GM12878 (cell line): ENCODE results near the gene RHNO1. TPM values are rescaled to one million over a fixed set of nuclear protein-coding genes. Genes with fewer than 3 reads are reported as not detected.
A peak's percentile ranks its signal among the peaks of the same experiment; 100 is the strongest.

Experiments
- ATAC-seq: fragments of 200-7000 bp; cut with Tn5 transposase; 3 replicates; pipeline ENCODE4 v1.9.1; 2020; ENCODE audit warnings: mild to moderate bottlenecking, moderate library complexity
- BruUV-seq: library from RNA; stranded (reverse); fragments of 400-500 nt; replicated peaks from 2 replicates; lab custom pipeline; 2021; lab: Mats Ljungman, UMichigan
- CTCF ChIA-PET: fragments of 300-600 bp; sonication (Branson Sonifier 250); formaldehyde crosslinking; extraction: SDS; loops from one replicate; lab custom pipeline; 2021; ENCODE audit warnings: inconsistent platforms; lab: Yijun Ruan, JAX
- POLR2A ChIA-PET: fragments of 350-600 bp; formaldehyde crosslinking; extraction: SDS; loops from one replicate; lab custom pipeline; 2021; ENCODE audit warnings: inconsistent platforms; lab: Charles Lee
- RAD21 ChIA-PET: fragments of 300-600 bp; sonication (Branson Sonifier 250); formaldehyde crosslinking; loops from one replicate; lab custom pipeline; 2023; ENCODE audit warnings: antibody characterized with exemption; ENCODE audit not compliant: unreplicated experiment; lab: Charles Lee
- SMC1A ChIA-PET: fragments of 300-600 bp; sonication (Branson Sonifier 250); formaldehyde crosslinking; loops from one replicate; lab custom pipeline; 2023; ENCODE audit not compliant: unreplicated experiment, uncharacterized antibody; lab: Charles Lee
- DNase-seq: peaks from one replicate; pipeline ENCODE4 v3.0.0-alpha.2; 2011; ENCODE audit warnings: low read depth, low spot score
- FAIRE-seq: peaks from 3 replicates; lab custom pipeline; 2011; peaks lifted over from hg19 to GRCh38; lab: Jason Lieb, UNC
- H2AFZ ChIP-seq: 2 replicates; pipeline ENCODE4 v1.6.0; 2011; ENCODE audit warnings: low read depth, low read length, control low read depth; ENCODE audit not compliant: control insufficient read depth
- H3K27ac ChIP-seq: 2 replicates; pipeline ENCODE4 v1.5.1; 2011; ENCODE audit warnings: control low read depth; ENCODE audit not compliant: control insufficient read depth, insufficient read depth
- H3K27me3 ChIP-seq, 2 experiments: replicated peaks in 1 of 2; 2 replicates each; pipeline versions ENCODE4 v1.6.0 to v1.6.1; 2011; ENCODE audit warnings: low read length in 1 of 2; ENCODE audit not compliant: control insufficient read depth in 2 of 2, insufficient read depth in 2 of 2
- H3K36me3 ChIP-seq, 2 experiments: 2 replicates each; pipeline ENCODE4 v1.5.1; 2011; ENCODE audit warnings: low read length in 1 of 2; ENCODE audit not compliant: control insufficient read depth in 2 of 2, insufficient read depth in 2 of 2
- H3K4me1 ChIP-seq: 2 replicates; pipeline ENCODE4 v1.6.1; 2011; ENCODE audit warnings: mild to moderate bottlenecking, low read length, moderate library complexity, mixed read lengths; ENCODE audit not compliant: control insufficient read depth, insufficient read depth
- H3K4me2 ChIP-seq: 2 replicates; pipeline ENCODE4 v1.6.0; 2011; ENCODE audit warnings: control low read depth; ENCODE audit not compliant: control insufficient read depth, insufficient read depth
- H3K4me3 ChIP-seq: fragments of 200-600 bp; sonication (generic); 2 replicates; pipeline ENCODE4 v1.5.1; 2016
- H3K79me2 ChIP-seq: 2 replicates; pipeline ENCODE4 v1.6.0; 2011; ENCODE audit warnings: low read length; ENCODE audit not compliant: control insufficient read depth, insufficient read depth
- H3K9ac ChIP-seq: 2 replicates; pipeline ENCODE4 v1.8.0; 2011; ENCODE audit warnings: low read length, control low read depth, mixed read lengths; ENCODE audit not compliant: control insufficient read depth, insufficient read depth
- H3K9me3 ChIP-seq: replicated peaks from 3 replicates; pipeline ENCODE4 v1.5.1; 2011; ENCODE audit warnings: mild to moderate bottlenecking, low read length; ENCODE audit not compliant: control insufficient read depth, insufficient read depth
- H4K20me1 ChIP-seq: 2 replicates; pipeline ENCODE4 v1.6.0; 2011; ENCODE audit not compliant: control insufficient read depth, insufficient read depth
- CBFB ChIP-seq: IDR thresholded peaks from 2 replicates; pipeline ENCODE4 v1.6.1; 2016; ENCODE audit warnings: antibody characterized with exemption, low read depth
- CBX5 ChIP-seq: sonication (generic); IDR thresholded peaks from 2 replicates; pipeline ENCODE4 v1.6.1; 2016; ENCODE audit warnings: low read depth, moderate library complexity, mild to moderate bottlenecking, inconsistent platforms
- EZH2 ChIP-seq: IDR thresholded peaks from 2 replicates; pipeline ENCODE4 v1.6.1; 2012; ENCODE audit warnings: low read depth, mild to moderate bottlenecking, control low read depth, inconsistent platforms, low read length, borderline replicate concordance; ENCODE audit not compliant: control insufficient read depth
- FOS ChIP-seq: IDR thresholded peaks from 3 replicates; pipeline ENCODE4 v1.6.1; 2011; ENCODE audit warnings: borderline replicate concordance; ENCODE audit not compliant: insufficient read length; ENCODE audit errors: extremely low read depth
- JUNB ChIP-seq: IDR thresholded peaks from 2 replicates; pipeline ENCODE4 v1.6.1; 2016; ENCODE audit warnings: antibody characterized with exemption, mild to moderate bottlenecking
- MTA3 ChIP-seq: IDR thresholded peaks from 2 replicates; pipeline ENCODE4 v1.6.1; 2012; ENCODE audit warnings: low read length, inconsistent platforms, borderline replicate concordance
- NBN ChIP-seq: fragments of 450-650 bp; IDR thresholded peaks from 2 replicates; pipeline ENCODE4 v1.6.1; 2016
- SMC3 ChIP-seq: IDR thresholded peaks from 2 replicates; pipeline ENCODE4 v1.6.1; 2011; ENCODE audit warnings: low read length, improper control_type of control experiment, borderline replicate concordance
- ZSCAN29 ChIP-seq: fragments of 450-650 bp; IDR thresholded peaks from 2 replicates; pipeline ENCODE4 v1.6.1; 2017; ENCODE audit warnings: mild to moderate bottlenecking, moderate library complexity
- WGBS: methylation state at CpG from one replicate; pipeline ENCODE4 v1.1.6; 2016; ENCODE audit warnings: low lambda C conversion rate; ENCODE audit not compliant: insufficient replicate concordance, insufficient coverage; ENCODE audit errors: missing lambda C conversion rate; 5-methylcytosine and 5-hydroxymethylcytosine counted together
- in situ Hi-C: fragments of 300-500 bp; cut with MboI; formaldehyde crosslinking; loops from 9 replicates; pipeline ENCODE4 v1.14.3; 2018; ENCODE audit warnings: mixed read lengths
- intact Hi-C: fragments of 100-400 bp; cut with micrococcal nuclease; formaldehyde crosslinking; loops from one replicate; pipeline ENCODE4 v1.14.2; 2022; ENCODE audit not compliant: unreplicated experiment
- polyA plus RNA-seq, 11 experiments: library from polyadenylated mRNA; depleted of rRNA in 4 of 11; unstranded in 6 of 11; stranded (reverse) in 5 of 11; fragments of >200 nt; fragmentation: Nextera tagmentation in 4 of 11; fragmentation: Illumina TruSeq in 1 of 11; extraction: Ambion mirVana in 4 of 11; extraction: Trizol in 1 of 11; gene quantifications; 1 replicate in 1 of 11; 2 replicates in 10 of 11; pipeline versions ENCODE4 v1.2.1 to v1.2.3, GENCODE V29; 2011 to 2016; ENCODE audit warnings: inconsistent platforms in 2 of 11, missing spikeins in 2 of 11, low read depth in 1 of 11
- total RNA-seq, 4 experiments: library from RNA; depleted of rRNA in 3 of 4; stranded (reverse); fragments of >200 nt in 3 of 4; fragmentation: Illumina TruSeq in 1 of 4; extraction: Trizol in 1 of 4; gene quantifications; 2 replicates each; pipeline versions ENCODE4 v1.2.1 to v1.2.3, GENCODE V29; 2013 to 2021
- TF ChIP-seq, protein P1 (sequence below): fragments of 450-650 bp; IDR thresholded peaks from 2 replicates; pipeline ENCODE4 v1.6.1; 2017; ENCODE audit warnings: borderline replicate concordance

The RHNO1 gene
- total and polyA plus RNA-seq, 10 of the 15 experiments (the other 5 are each of a cell fraction or from before 2014, with no cell fraction given) = 27.9 to 91.6 (median 49.3) TPM

DNA sequence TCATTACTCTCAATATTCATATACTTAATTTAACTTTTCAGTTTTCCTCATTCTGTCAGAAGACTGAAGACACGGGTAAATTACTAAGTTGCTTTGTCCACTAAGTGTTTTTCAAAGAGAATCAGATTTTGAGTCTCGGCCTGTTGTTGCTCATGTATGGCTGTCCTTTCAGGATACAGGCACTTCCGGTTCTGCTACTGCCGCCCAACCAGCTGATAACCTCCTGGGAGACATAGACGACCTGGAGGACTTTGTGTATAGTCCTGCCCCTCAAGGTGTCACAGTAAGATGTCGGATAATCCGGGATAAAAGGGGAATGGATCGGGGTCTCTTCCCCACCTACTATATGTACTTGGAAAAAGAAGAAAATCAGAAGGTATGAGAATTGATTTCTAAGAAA, 53.8 kb downstream of the RHNO1 start:
- Histone ChIP-seq H4K20me1 (no peaks in the 10 kb centered on the region), H3K27ac (no peak overlapping the region), H3K36me3 (no peaks in the 10 kb centered on the region; a peak in 1 of 4 replicates), H3K9ac (no peak overlapping the region), H3K9me3 (no peaks in the 10 kb centered on the region), H2AFZ (no peak overlapping the region), H3K27me3 (no peaks in the 10 kb centered on the region), H3K4me2 (no peak overlapping the region), H3K79me2 (no peaks in the 10 kb centered on the region), H3K4me3 (no peak overlapping the region), H3K4me1 (no peaks in the 10 kb centered on the region)
- TSS peak; percentile 59 for BruUV-seq
- no peak for TF ChIP-seq SMC3
- TF ChIP-seq MTA3 = no peak
- TF ChIP-seq, protein P1, sequence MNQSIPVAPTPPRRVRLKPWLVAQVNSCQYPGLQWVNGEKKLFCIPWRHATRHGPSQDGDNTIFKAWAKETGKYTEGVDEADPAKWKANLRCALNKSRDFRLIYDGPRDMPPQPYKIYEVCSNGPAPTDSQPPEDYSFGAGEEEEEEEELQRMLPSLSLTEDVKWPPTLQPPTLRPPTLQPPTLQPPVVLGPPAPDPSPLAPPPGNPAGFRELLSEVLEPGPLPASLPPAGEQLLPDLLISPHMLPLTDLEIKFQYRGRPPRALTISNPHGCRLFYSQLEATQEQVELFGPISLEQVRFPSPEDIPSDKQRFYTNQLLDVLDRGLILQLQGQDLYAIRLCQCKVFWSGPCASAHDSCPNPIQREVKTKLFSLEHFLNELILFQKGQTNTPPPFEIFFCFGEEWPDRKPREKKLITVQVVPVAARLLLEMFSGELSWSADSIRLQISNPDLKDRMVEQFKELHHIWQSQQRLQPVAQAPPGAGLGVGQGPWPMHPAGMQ = no peak
- TF ChIP-seq ZSCAN29 = no peak
- SMC1A ChIA-PET = no interaction called here
- RAD21 ChIA-PET = no interaction called here
- intact Hi-C loops (loop anchor here (5.0 kb wide), 1 partner anchor 39 kb away; the partner anchor contains the start of gene TULP3), in situ Hi-C loops (no loop called here)
- DNase-seq (no peak), ATAC-seq (no peak), FAIRE-seq (no peak)
- CTCF ChIA-PET = interaction anchor here (1.0 to 1.2 kb wide), 3 partner anchors 14 to 142 kb away, joined by 3 read pairs; no protein-coding TSS in a partner anchor
- POLR2A ChIA-PET = no interaction called here
- WGBS = 92% methylated on average over 8 of the region's 8 CpGs

DNA sequence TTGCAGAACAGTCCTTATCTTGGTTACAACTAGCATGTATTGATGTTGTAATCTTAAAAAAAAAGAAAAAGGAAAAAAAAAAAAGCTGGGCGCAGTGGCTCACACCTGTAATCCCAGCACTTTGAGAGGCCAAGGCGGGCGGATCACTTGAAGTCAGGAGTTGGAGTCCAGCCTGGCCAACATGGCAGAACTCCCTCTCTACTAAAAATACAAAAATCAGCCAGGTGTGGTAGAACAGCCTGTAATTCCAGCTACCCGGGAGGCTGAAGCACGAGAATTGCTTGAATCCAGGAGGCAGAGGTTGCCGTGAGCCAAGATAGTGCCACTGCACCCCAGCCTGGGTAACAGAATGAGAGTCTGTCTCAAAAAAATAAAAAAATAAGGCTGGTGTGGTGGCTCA, 56.6 kb downstream of the RHNO1 start:
- TF ChIP-seq CBX5 (no peak), CBFB (no peak), SMC3 (no peak), JUNB (no peak), EZH2 (no peak), FOS (no peak), NBN (no peak)
- TF ChIP-seq, all 136 proteins: peak for 0
- BruUV-seq = no TSS peak
- CTCF ChIA-PET = interaction anchor here (2.2 kb wide), 1 partner anchor 11 kb away, joined by 11 read pairs; no protein-coding TSS in a partner anchor
- SMC1A ChIA-PET = no interaction called here
- in situ Hi-C loops = no loop called here
- no peaks in the 10 kb centered on the region for H3K4me1 ChIP-seq
- ATAC-seq (no peak), FAIRE-seq (no peak), DNase-seq (no peak)
- RAD21 ChIA-PET = interaction anchor here (0.9 kb wide), 1 partner anchor 43 kb away, joined by 3 read pairs; the partner anchor contains the start of gene TULP3
- H3K27me3 ChIP-seq = no peaks in the 10 kb centered on the region
- POLR2A ChIA-PET = no interaction called here
- intact Hi-C loops = loop anchor here (5.0 kb wide), 1 partner anchor 41 kb away; the partner anchor contains the start of gene TULP3
- H3K36me3 ChIP-seq = no peaks in the 10 kb centered on the region; a peak in 1 of 4 replicates
- H3K9ac ChIP-seq = no peak overlapping the region
- 98% methylated on average over 6 of the region's 6 CpGs for WGBS
- H3K4me3 ChIP-seq = no peak overlapping the region
- H3K27ac ChIP-seq = no peak overlapping the region
- H3K4me2 ChIP-seq = no peak overlapping the region
- H3K9me3 ChIP-seq = no peaks in the 10 kb centered on the region
- no peaks in the 10 kb centered on the region for H3K79me2 ChIP-seq
- H4K20me1 ChIP-seq = no peaks in the 10 kb centered on the region
- no peak overlapping the region for H2AFZ ChIP-seq
